ENCODE data around the gene NPPC.
A peak's percentile ranks its signal among the peaks of the same experiment; 100 is the strongest.

NPPC gene

DNA sequence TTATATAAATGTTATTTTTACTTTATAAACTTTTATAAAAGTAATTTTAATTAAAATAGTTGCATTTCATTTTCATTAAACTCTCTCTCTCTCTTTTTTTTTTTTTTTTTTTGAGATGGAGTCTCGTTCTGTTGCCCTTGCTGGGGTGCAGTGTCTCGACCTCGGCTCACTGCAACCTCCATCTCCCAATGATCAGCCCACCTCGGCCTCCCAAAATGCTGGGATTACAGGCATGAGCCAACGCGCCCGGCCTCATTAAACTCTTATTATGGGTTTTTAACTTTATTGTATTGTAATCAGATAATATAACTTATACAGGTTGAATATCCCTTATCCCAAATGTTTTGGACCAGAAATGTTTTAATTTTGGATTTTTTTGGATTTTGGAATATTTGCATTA, 10.9 kb upstream of the NPPC start:
- in situ Hi-C loops (cut with HindIII; ENCODE audit: low pct_ligation_motif_present, low pct_unique_long_range_greater_than_20kb, low sequenced_read_pairs): no loop called here
- DNase-seq: no peak

GRCh38 chr2:231936491-231936890, 10.3 kb upstream of the NPPC start:
- in situ Hi-C loops (cut with HindIII; ENCODE audit: low pct_ligation_motif_present, low pct_unique_long_range_greater_than_20kb, low sequenced_read_pairs): no loop called here
- DNase-seq: no peak

GRCh38 chr2:231935815-231936214, 9.6 kb upstream of the NPPC start:
- DNase-seq: no peak
- in situ Hi-C loops (cut with HindIII; ENCODE audit: low pct_ligation_motif_present, low pct_unique_long_range_greater_than_20kb, low sequenced_read_pairs): no loop called here

- in situ Hi-C loops (cut with HindIII; ENCODE audit: low pct_ligation_motif_present, low pct_unique_long_range_greater_than_20kb, low sequenced_read_pairs): no loop called here
- no peak for DNase-seq
Observed at GRCh38 chr2:231935207-231935524, 9.0 kb upstream of the NPPC start.

- in situ Hi-C loops (cut with HindIII; ENCODE audit: low pct_ligation_motif_present, low pct_unique_long_range_greater_than_20kb, low sequenced_read_pairs): no loop called here
Observed at GRCh38 chr2:231934441-231935206, 8.4 kb upstream of the NPPC start.

GRCh38 chr2:231933916-231934401, 7.8 kb upstream of the NPPC start:
- in situ Hi-C loops (cut with HindIII; ENCODE audit: low pct_ligation_motif_present, low pct_unique_long_range_greater_than_20kb, low sequenced_read_pairs): no loop called here
- no peak for DNase-seq

More at GRCh38 chr2:231934441-231935206, 8.4 kb upstream of the NPPC start:
- DNase-seq: no peak

DNA sequence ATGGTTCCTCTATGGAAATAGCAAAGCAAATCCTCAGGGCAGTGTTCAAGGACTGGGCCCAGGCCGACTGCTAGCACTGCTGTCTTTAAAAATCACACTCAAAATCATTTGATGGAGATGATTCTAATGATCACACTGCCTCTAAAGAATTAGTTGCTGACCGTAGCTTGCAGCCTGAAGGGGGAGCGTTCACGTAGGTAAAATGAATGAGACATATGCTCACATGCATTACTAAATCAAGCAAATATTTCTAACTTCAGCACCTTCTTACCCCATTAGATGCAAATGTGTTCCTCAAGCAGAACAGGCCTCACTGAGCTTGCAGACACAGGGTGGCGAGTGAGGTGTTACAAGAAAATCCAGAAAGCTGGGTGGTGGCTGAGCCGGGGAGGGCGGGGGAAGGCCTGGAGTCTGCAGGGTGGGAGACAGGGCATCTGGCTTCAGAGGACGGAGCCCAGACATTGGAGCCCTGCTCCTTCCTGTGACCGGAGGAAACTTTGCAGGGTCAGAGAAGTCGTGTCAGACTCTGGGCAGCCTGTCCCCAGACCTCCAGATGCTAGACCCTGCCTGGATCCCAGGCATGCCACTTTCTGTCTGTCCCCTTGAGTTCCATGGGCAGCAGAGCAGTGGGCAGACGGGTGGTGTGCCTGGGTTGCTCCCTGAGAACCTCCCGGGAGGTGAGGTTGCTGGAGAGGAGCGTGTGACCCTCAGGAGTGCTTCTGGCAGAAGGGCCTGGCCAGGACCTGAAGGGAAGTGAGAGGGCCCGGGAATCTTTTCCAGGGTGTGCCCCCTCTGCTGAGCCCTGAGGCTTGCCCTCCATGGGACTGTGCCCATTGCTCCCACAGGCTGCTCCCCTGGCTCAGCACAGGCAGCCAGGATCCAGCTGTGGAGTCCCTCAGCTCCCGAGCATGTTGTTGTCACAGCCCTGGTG, 7.1 kb upstream of the NPPC start:
- in situ Hi-C loops (cut with HindIII; ENCODE audit: low pct_ligation_motif_present, low pct_unique_long_range_greater_than_20kb, low sequenced_read_pairs): no loop called here
- no peak for DNase-seq

DNA sequence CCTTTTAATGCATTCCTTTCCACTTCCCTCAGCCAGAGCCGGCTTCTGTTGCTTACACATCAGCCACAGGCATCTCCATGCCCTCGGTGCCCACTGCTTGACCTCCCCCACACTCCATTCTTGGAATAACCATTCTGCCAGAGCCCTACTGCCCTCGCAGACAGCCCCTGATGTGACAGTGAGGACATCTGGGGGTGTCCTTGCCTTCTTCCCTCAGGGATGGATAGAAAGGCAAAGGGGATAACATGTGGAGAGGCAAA, 6.4 kb upstream of the NPPC start:
- no peak for DNase-seq
- in situ Hi-C loops (cut with HindIII; ENCODE audit: low pct_ligation_motif_present, low pct_unique_long_range_greater_than_20kb, low sequenced_read_pairs): no loop called here

GRCh38 chr2:231931481-231931915, 5.3 kb upstream of the NPPC start:
- in situ Hi-C loops (cut with HindIII; ENCODE audit: low pct_ligation_motif_present, low pct_unique_long_range_greater_than_20kb, low sequenced_read_pairs): no loop called here

GRCh38 chr2:231930593-231931281, 4.5 kb upstream of the NPPC start:
- no peak for DNase-seq
- in situ Hi-C loops (cut with HindIII; ENCODE audit: low pct_ligation_motif_present, low pct_unique_long_range_greater_than_20kb, low sequenced_read_pairs): no loop called here

More at GRCh38 chr2:231931481-231931915, 5.3 kb upstream of the NPPC start:
- no peak for DNase-seq

DNA sequence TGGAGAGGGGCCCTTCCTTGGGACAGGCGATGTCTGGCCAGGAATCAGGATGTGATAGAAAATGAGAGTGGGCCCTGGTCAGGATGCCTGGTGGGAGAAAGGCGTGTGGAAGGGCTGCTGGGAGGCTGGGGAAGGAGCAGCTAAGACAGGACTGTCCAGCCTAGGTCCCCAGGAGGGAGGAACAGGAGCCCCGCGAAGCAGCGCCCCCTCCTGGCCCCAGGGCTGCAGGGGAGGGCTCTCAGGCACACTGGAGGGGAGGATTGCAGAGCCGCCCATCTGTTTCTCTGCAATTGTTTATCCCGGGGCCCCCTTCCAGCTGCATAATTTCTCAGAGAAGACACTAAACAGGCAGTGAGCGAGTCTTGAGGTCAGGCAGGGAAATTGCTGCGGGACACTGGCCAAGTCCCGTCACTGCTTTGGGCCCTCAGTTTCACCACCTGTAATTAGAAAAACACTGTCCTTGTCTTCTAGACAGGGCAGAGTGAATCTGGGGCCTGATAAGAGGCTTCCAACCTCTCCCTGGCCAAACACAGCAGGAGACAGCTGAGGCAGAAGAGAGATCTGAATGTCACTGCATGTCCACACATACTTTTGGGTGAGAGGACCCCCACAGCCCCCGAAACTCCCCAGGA, 3.9 kb upstream of the NPPC start:
- in situ Hi-C loops (cut with HindIII; ENCODE audit: low pct_ligation_motif_present, low pct_unique_long_range_greater_than_20kb, low sequenced_read_pairs): no loop called here
- no peak for DNase-seq

- in situ Hi-C loops (cut with HindIII; ENCODE audit: low pct_ligation_motif_present, low pct_unique_long_range_greater_than_20kb, low sequenced_read_pairs): no loop called here
- DNase-seq: no peak
Observed at GRCh38 chr2:231928901-231929725, 2.9 kb upstream of the NPPC start.

DNA sequence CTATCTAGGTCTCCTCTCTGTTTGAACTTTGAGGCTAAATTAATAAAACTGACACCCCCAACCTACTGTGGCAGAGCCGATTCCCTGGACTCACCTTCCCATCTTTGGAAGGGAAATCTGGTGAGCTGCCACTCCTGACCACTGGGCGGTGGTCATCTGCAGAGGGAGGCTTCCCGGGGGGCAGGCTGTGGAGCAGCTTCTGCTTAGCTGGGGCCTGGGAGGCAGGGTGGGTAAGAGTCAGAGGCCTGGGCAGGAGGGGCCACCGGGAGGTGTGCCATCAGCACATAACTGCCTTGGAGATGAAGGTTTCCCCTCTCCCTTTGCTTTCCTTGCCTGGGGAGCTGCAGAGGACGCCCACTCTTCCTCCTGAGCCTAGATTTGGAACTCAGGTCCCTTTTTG, 2.3 kb upstream of the NPPC start:
- peak; percentile 27 for DNase-seq

DNA sequence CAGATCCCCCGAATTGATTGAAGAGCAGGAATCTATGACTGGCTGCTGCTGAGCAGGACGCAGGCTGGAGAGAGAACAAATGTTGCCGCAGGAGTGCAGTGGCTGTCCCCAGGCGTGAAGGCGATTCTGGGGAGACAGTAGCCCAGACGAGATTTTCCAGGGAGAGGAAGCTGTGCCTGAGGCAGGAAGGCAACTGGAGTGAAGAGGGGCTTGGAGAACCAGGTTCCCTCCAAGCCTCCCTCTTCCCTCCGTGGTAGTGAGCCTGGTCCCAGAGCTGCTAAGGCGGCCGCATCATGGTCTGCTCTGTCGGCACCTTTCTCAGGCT, 1.3 kb upstream of the NPPC start:
- DNase-seq: no peak
- in situ Hi-C loops (cut with HindIII; ENCODE audit: low pct_ligation_motif_present, low pct_unique_long_range_greater_than_20kb, low sequenced_read_pairs): no loop called here

More for the DNA sequence above, 2.3 kb upstream of the NPPC start:
- in situ Hi-C loops (cut with HindIII; ENCODE audit: low pct_ligation_motif_present, low pct_unique_long_range_greater_than_20kb, low sequenced_read_pairs): no loop called here

GRCh38 chr2:231926761-231927565, 767 bp upstream of the NPPC start:
- DNase-seq: no peak
- in situ Hi-C loops (cut with HindIII; ENCODE audit: low pct_ligation_motif_present, low pct_unique_long_range_greater_than_20kb, low sequenced_read_pairs): no loop called here

GRCh38 chr2:231925303-231926179, 655 bp downstream of the NPPC start:
- DNase-seq: peak; percentile 89
- in situ Hi-C loops (cut with HindIII; ENCODE audit: low pct_ligation_motif_present, low pct_unique_long_range_greater_than_20kb, low sequenced_read_pairs): no loop called here

- no peak for DNase-seq
- in situ Hi-C loops (cut with HindIII; ENCODE audit: low pct_ligation_motif_present, low pct_unique_long_range_greater_than_20kb, low sequenced_read_pairs): no loop called here
Observed at GRCh38 chr2:231924889-231925275, 1.3 kb downstream of the NPPC start.

Measured in ACHN (cell line).